PC-3 (cell line): Measurements from ENCODE around the gene NFYB. TPM values are rescaled to one million over a fixed set of nuclear protein-coding genes. Genes with fewer than 3 reads are reported as not detected.

Source experiments
- ATAC-seq: fragments of 200-7000 bp; cut with Tn5 transposase; 2 replicates; pipeline ENCODE4 v1.9.1; 2020; ENCODE audit warnings: mild to moderate bottlenecking, moderate library complexity
- BruUV-seq: library from RNA; stranded (reverse); fragments of 400-500 nt; replicated peaks from 2 replicates; lab custom pipeline; 2021; lab: Mats Ljungman, UMichigan
- CTCF ChIA-PET: fragments of 300-600 bp; sonication (Branson Sonifier 250); formaldehyde crosslinking; loops from one replicate; lab custom pipeline; 2022; ENCODE audit warnings: antibody characterized with exemption; lab: Charles Lee
- POLR2A ChIA-PET: fragments of 300-600 bp; sonication (Branson Sonifier 250); formaldehyde crosslinking; loops from one replicate; lab custom pipeline; 2022; ENCODE audit warnings: antibody characterized with exemption; ENCODE audit not compliant: unreplicated experiment; lab: Charles Lee
- DNase-seq: peaks from one replicate; pipeline ENCODE4 v3.0.0-alpha.2; 2015
- H2AFZ ChIP-seq: fragments of 300-600 bp; sonication (generic); 2 replicates; pipeline ENCODE4 v1.6.0; 2016; ENCODE audit warnings: antibody characterized with exemption, low read length
- H3F3A ChIP-seq: fragments of 300-600 bp; sonication (generic); one replicate; pipeline ENCODE4 v1.6.0; 2017; ENCODE audit warnings: antibody characterized with exemption, low read length, control low read depth, mild to moderate bottlenecking; ENCODE audit not compliant: unreplicated experiment
- H3K27ac ChIP-seq: fragments of 300-600 bp; sonication (generic); 2 replicates; pipeline ENCODE4 v1.5.1; 2016; ENCODE audit warnings: mild to moderate bottlenecking, low read length
- H3K27me3 ChIP-seq: fragments of 300-600 bp; sonication (generic); 2 replicates; pipeline ENCODE4 v1.6.1; 2016; ENCODE audit warnings: low read length, mixed read lengths
- H3K36me3 ChIP-seq: fragments of 300-600 bp; sonication (generic); 2 replicates; pipeline ENCODE4 v1.6.1; 2016; ENCODE audit warnings: low read depth, mixed run types, low read length, mixed read lengths
- H3K4me1 ChIP-seq: fragments of 300-600 bp; sonication (generic); 2 replicates; pipeline ENCODE4 v1.5.1; 2016; ENCODE audit warnings: low read length; ENCODE audit not compliant: insufficient read depth
- H3K4me2 ChIP-seq: fragments of 300-600 bp; sonication (generic); 2 replicates; pipeline ENCODE4 v1.6.0; 2016; ENCODE audit warnings: low read length
- H3K4me3 ChIP-seq: fragments of 300-600 bp; sonication (generic); 2 replicates; pipeline ENCODE4 v1.5.1; 2016; ENCODE audit warnings: mild to moderate bottlenecking, low read length, mixed read lengths
- H3K79me2 ChIP-seq: fragments of 300-600 bp; sonication (generic); 2 replicates; pipeline ENCODE4 v1.6.1; 2017; ENCODE audit warnings: low read length, mixed read lengths
- H3K9ac ChIP-seq: fragments of 300-600 bp; sonication (generic); 2 replicates; pipeline ENCODE4 v1.6.0; 2016; ENCODE audit warnings: mild to moderate bottlenecking, low read length
- H3K9me2 ChIP-seq: fragments of 300-600 bp; sonication (generic); replicated peaks from 2 replicates; pipeline ENCODE4 v1.6.1; 2016; ENCODE audit warnings: mixed run types, low read length, mixed read lengths
- H3K9me3 ChIP-seq: fragments of 300-600 bp; sonication (generic); 2 replicates; pipeline ENCODE4 v1.6.1; 2016; ENCODE audit warnings: low read length, mixed read lengths
- H4K20me1 ChIP-seq: fragments of 300-600 bp; sonication (generic); 2 replicates; pipeline ENCODE4 v1.6.1; 2016; ENCODE audit warnings: low read length, mixed read lengths
- CTCF ChIP-seq: fragments of 300-600 bp; sonication (generic); conservative IDR thresholded peaks from 2 replicates; pipeline ENCODE4 v1.5.1; 2017; ENCODE audit warnings: antibody characterized with exemption, low read depth, mild to moderate bottlenecking, low read length
- EZH2 ChIP-seq: fragments of 300-600 bp; sonication (generic); IDR thresholded peaks from one replicate; pipeline ENCODE4 v1.6.1; 2017; ENCODE audit warnings: antibody characterized with exemption, mild to moderate bottlenecking, low read length; ENCODE audit not compliant: unreplicated experiment
- EZH2phosphoT487 ChIP-seq: fragments of 300-600 bp; sonication (generic); IDR thresholded peaks from 2 replicates; pipeline ENCODE4 v1.6.1; 2018; ENCODE audit warnings: mild to moderate bottlenecking, antibody characterized with exemption, low read length, borderline replicate concordance
- intact Hi-C: fragments of 100-400 bp; cut with micrococcal nuclease; formaldehyde crosslinking; loops from 2 replicates; pipeline ENCODE4 v1.9.0; 2023
- total RNA-seq: library from RNA; depleted of rRNA; stranded (reverse); fragments of >200 nt; gene quantifications from 2 replicates; pipeline ENCODE4 v1.2.3, GENCODE V29; 2014

NFYB gene
- total RNA-seq, 1 experiment from 2014 or later: 20.6 TPM

- no peaks in the 10 kb centered on the region for H3K4me1 ChIP-seq
- no peak overlapping the region for H3K4me2 ChIP-seq
- no peaks in the 10 kb centered on the region for H3K36me3 ChIP-seq
- no peak for TF ChIP-seq EZH2
- no peak for TF ChIP-seq CTCF
- no peak for TF ChIP-seq EZH2phosphoT487
- POLR2A ChIA-PET: no interaction called here
- H2AFZ ChIP-seq: no peak overlapping the region
- no TSS peak for BruUV-seq
- ATAC-seq (no peak; the same call in 1 of the 2 replicates), DNase-seq (no peak)
- H3K27me3 ChIP-seq: no peaks in the 10 kb centered on the region
- no peak overlapping the region for H3K27ac ChIP-seq
- no peak overlapping the region for H3K9ac ChIP-seq
- no peaks in the 10 kb centered on the region for H3K9me3 ChIP-seq
- H4K20me1 ChIP-seq: no peaks in the 10 kb centered on the region
- intact Hi-C loops: no loop called here
- no peaks in the 10 kb centered on the region for H3K9me2 ChIP-seq
- no peak overlapping the region for H3K4me3 ChIP-seq
- CTCF ChIA-PET: no interaction called here
- no peaks in the 10 kb centered on the region for H3F3A ChIP-seq
- no peaks in the 10 kb centered on the region for H3K79me2 ChIP-seq
Observed at GRCh38 chr12:104152685-104153241, 14.8 kb upstream of the NFYB start.

- H3K9ac ChIP-seq: no peak overlapping the region
- DNase-seq (no peak), ATAC-seq (no peak)
- no peaks in the 10 kb centered on the region for H3K9me2 ChIP-seq
- intact Hi-C loops: no loop called here
- BruUV-seq: no TSS peak
- no peak overlapping the region for H2AFZ ChIP-seq
- H3K27ac ChIP-seq: no peak overlapping the region
- TF ChIP-seq EZH2: no peak
- no peak for TF ChIP-seq CTCF
- no peak for TF ChIP-seq EZH2phosphoT487
- no peaks in the 10 kb centered on the region for H3K79me2 ChIP-seq
- no peaks in the 10 kb centered on the region for H3K36me3 ChIP-seq
- CTCF ChIA-PET: no interaction called here
- no peak overlapping the region for H3K4me3 ChIP-seq
- no peaks in the 10 kb centered on the region for H3K4me1 ChIP-seq
- no peaks in the 10 kb centered on the region for H3K9me3 ChIP-seq
- POLR2A ChIA-PET: no interaction called here
- no peaks in the 10 kb centered on the region for H3F3A ChIP-seq
- no peaks in the 10 kb centered on the region for H4K20me1 ChIP-seq
- H3K4me2 ChIP-seq: no peak overlapping the region
- no peaks in the 10 kb centered on the region for H3K27me3 ChIP-seq
Observed at GRCh38 chr12:104150416-104150815, 12.4 kb upstream of the NFYB start.

GRCh38 chr12:104147346-104147745 is 9.3 kb upstream of the NFYB start:
- no TSS peak for BruUV-seq
- intact Hi-C loops: no loop called here
- no peaks in the 10 kb centered on the region for H3K4me1 ChIP-seq
- H3K9me3 ChIP-seq: no peaks in the 10 kb centered on the region
- no peaks in the 10 kb centered on the region for H4K20me1 ChIP-seq
- TF ChIP-seq CTCF (no peak), EZH2phosphoT487 (no peak)
- ChIA-PET POLR2A (no interaction called here), CTCF (no interaction called here)
- H3K27ac ChIP-seq: no peak overlapping the region
- no peaks in the 10 kb centered on the region for H3K79me2 ChIP-seq
- H3K4me2 ChIP-seq: no peak overlapping the region
- no peaks in the 10 kb centered on the region for H3F3A ChIP-seq
- H3K4me3 ChIP-seq: no peak overlapping the region
- no peak overlapping the region for H3K9ac ChIP-seq
- no peaks in the 10 kb centered on the region for H3K27me3 ChIP-seq
- DNase-seq: no peak
- H3K9me2 ChIP-seq: no peaks in the 10 kb centered on the region
- ATAC-seq: no peak
- H3K36me3 ChIP-seq: no peaks in the 10 kb centered on the region
- H2AFZ ChIP-seq: peak overlapping the region; percentile 10; the same call in 1 of the 2 replicates
